Stimulated activated CD4-positive, alpha-beta T cell treated with anti-CD3 and anti-CD28 coated beads, Interleukin-12 subunit alpha, Interleukin-12 subunit beta, amount 100 ng/mL, for 4 hours (primary cell): ENCODE measurements around the gene ZNF808.
A peak's percentile ranks its signal among the peaks of the same experiment; 100 is the strongest.
"Not testable (repeated sequence)": the region's sequence is repeated elsewhere in the genome, so short reads cannot be mapped to it uniquely, and the experiment has no call there.

Source experiments
- DNase-seq: peaks from one replicate; pipeline ENCODE4 v3.0.0-alpha.2; 2020

The ZNF808 gene

DNA sequence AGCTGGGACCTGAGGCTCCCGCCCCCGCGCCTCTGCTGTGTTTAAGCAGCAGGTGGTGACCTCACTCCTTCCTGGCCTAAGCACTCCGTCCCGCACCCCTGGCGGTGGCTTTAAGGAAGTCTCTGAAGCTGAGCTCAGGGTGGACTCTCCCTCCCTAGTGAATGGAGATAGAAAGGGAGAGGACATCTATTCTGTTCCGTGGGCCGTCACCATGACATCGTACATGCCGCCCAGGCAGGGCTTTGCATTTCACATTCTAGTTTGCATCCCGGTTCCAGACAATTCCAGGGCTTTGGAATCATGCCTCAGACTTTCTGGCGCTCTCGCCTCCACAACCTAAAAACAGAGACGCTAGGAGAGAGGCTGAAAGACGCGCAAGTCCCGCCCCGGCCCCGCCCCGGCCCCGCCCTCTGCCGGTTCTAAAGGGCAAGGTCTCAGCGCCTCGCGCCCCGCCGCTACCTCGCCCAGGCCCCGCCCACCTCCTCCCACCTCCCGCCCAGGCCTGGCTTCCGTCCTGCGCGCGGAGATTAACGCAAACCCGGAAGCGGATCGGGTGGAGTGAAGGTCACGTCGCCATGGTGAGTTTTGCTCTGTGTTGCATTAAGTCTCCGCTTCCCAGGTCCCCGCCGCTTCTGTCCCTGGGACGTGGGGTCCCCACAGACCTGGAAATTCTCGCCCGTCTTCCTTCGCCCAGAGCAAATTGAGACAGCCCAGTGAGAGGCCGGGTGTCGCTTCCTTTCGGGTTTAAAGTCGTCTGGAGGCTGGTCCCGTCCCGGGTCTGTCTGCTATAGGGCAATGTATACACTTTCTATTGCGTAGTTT is at the start of gene ZNF808:
Gene ZNF808 (plus strand): TSS at position 535 of the 822 bp plus-strand sequence. CDS start 15,617 bp downstream, outside the sequence.
- peak; percentile 99 for DNase-seq

DNA sequence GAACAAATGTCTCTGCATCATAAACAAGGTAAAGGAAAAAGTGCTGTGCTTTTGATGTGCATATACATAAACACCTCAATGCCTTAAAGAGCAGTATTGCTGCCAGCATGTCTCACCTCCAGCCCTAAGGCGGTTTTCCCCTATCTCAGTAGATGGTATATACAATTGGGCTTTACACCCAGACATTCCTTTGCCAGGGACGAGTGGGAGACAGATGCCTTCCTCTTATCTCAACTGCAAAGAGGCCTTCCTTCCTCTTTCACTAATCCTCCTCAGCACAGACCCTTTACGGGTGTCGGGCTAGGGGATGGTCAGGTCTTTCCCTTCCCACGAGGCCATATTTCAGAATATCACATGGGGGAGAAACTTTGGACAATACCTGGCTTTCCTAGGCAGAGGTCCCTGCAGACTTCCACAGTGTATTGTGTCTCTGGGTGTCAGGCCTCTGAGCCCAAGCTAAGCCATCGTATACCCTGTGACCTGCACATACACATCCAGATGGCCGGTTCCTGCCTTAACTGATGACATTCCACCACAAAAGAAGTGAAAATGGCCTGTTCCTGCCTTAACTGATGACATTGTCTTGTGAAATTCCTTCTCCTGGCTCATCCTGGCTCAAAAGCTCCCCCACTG is 43.2 kb upstream of the ZNF808 start:
- DNase-seq, result not testable (repeated sequence)

DNA sequence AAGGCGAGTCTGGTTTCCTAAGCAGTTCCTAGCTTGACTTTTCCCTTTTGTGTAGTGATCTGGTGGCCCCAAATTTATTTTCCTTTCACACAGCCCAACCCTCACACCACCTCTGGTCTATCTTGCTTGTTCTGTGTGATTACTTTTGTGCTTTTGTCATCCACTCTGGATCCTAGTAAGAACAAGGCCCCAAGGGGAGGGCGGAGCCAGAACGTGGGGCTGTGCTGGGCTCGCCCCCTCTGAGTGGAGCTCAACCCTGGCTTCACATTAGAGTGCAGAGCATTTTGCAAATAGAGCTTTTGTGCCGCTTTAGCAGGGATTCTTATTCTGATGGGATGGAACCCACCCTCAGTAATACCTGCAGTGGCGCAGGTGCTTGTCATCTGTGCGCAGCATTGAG is 42.4 kb upstream of the ZNF808 start:
- DNase-seq, result not testable (repeated sequence)

DNA sequence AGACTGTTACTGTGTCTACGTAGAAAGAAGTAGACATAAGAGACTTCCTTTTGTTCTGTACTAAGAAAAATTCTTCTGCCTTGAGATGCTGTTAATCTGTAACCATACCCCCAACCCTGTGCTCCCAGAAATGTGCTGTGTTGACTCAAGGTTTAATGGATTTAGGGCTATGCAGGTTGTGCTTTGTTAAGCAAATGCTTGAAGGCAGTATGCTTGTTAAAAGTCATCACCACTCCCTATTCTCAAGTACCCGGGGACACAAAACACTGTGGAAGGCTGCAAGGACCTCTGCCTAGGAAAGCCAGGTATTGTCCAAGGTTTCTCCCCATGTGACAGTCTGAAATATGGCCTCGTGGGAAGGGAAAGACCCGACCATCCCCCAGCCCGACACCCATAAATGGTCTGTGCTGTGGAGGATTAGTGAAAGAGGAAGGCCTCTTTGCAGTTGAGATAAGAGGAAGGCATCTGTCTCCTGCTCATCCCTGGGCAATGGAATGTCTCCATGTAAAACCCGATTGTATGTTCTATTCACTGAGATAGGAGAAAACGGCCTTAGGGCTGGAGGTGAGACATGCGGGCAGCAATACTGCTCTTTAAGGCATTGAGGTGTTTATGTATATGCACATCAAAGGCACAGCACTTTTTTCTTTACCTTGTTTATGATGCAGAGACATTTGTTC is 41.8 kb upstream of the ZNF808 start:
- not testable (repeated sequence) for DNase-seq

DNA sequence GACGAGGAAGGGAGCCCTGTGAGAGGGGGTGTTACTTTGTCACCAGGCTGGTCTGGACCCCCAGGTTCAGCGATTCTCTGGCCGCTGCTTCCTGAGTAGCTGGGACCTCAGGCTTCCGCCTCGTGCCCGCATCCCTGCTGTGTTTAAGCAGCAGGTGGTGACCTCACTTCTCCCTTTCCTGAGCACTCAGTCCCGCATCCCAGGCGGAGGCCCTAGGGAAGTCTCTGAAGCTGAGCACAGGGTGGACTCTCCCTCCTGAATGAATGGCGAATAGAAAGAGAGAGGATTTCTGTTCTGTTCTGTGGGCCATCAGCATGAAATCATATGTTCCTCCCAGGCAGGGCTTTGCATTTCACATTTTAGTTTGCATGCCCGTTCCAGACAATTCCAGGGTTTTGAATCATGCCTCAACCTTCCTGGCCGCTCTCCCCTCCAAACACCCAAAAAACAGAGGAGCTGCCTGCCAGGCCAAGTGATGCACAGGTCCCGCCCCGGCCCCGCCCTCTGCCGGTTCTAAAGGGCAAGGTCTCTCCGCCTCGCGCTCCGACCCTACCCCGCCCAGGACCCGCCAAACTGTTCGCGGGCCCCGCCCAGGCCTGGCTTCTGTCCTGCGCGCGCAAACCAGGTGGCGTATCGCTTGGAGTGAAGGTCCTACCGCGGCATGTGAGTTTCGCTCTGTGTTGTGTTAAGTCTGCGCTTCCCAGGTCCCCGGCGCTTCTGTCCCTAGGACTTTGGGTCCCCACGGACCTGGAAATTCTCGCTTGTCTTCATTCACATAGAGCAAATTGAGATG is 35.1 kb upstream of the ZNF808 start:
- no peak for DNase-seq

DNA sequence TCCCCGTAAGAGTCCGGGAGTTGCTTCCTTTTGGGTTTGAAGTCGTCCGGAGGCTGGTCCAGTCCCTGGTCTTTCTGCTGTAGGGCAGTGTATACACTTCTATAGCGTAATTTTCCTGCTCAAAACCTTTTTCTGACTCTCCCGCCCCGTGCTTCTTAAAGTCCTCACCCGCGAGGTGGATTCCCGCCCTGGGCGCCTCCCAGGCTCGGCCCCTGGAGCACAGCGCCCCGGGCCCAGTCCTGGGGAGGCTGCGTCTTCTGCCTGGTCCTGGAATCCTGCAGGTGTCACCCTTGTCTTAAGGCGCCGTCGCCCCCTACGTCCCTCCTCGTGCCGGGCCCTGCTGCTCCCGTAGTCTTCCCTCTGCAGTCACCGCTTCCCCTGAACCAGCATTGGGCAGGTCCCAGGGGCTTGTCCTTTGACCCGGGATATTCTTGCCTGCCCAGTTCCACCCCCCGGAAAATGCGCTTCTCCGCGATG is 34.4 kb upstream of the ZNF808 start:
- DNase-seq, result no peak

DNA sequence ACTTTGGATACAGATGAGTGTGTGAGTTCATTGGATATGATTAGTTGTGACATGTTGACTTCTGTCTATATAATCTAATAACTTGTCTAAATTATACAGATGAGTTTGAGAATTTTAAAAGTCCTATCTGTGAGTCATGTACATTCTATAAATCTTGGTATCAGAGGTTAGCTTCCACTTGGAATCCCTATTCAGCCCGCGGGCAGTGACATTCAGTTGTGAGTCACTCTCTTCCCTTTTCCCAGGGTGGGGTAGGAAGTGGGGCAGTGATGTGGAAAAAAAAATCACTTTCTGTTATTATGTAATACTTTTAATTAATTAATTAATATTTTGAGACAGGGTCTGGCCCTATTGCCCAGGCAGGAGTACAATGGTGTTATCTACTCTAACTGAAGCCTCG is 33.0 kb upstream of the ZNF808 start:
- no peak for DNase-seq

DNA sequence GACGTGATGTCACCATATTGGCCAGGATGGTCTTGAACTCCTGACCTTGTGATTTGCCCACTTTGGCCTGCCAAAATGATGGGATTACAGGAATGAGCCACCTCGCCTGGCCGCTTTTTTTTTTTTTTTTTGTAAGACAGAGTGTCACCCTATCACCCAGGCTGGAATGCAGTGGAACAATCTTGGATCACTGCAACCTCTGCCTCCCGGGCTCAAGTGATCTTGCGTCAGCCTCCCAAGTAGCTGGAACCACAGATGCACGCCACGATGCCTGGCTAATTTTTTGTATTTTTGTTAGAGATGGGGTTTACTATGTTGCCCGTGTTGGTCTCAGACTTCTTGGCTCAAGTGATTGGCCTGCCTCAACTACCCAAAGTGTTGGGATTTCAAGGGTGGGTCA is 28.9 kb upstream of the ZNF808 start:
- DNase-seq, result no peak

DNA sequence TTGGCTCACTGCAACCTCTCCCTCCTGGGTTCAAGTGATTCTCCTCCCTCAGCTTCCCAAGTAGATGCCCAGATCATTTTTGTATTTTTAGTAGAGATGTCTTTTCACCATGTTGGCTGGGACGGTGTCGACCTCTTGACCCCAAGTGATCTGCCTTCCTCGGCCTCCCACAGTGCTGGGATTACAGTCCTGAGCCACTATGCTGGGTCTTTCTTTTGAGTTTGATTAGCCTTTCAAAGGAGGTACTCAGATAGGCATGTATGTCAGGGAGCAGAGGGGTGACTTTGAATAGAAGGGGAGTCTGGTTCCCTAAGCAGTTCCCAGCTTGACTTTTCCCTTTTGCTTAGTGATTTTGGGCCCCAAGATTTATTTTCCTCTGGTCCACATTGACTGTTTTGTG is 27.0 kb upstream of the ZNF808 start:
- not testable (repeated sequence) for DNase-seq

DNA sequence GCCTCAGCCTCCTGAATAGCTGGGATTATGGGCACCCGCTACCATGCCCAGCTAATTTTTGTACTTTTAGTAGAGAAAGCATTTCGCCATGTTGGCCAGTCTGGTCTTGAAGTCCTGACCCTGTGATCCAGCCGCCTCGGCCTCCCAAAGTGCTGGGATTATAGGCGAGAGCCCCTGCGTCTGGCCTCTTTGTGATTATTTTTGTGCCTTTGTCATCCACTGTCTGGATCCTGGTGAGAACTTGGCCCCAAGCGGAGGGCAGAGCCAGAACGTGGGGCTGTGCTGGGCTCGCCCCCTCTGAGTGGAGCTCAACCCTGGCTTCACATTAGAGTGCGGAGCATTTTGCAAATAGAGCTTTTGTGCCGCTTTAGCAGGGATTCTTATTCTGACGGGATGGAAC is 26.5 kb upstream of the ZNF808 start:
- not testable (repeated sequence) for DNase-seq

DNA sequence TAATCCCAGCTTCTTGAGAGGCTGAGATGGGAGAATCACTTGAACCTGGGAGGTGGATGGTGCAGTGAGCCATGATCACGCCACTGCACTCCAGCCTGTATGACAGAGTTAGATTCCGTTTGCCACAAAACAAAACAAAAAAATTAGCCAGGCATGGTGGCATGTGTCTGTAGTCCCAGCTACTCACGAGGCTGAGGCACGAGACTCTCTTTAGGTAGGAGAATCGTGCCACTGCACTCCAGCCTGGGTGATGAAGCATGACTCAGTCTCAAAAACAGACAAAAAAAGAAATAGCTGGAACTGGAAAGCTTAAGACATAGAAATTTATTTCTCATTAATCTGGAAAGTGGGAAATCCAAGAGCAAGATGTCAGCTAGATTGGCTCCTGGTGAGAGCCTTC is 20.2 kb upstream of the ZNF808 start:
- DNase-seq, result no peak

DNA sequence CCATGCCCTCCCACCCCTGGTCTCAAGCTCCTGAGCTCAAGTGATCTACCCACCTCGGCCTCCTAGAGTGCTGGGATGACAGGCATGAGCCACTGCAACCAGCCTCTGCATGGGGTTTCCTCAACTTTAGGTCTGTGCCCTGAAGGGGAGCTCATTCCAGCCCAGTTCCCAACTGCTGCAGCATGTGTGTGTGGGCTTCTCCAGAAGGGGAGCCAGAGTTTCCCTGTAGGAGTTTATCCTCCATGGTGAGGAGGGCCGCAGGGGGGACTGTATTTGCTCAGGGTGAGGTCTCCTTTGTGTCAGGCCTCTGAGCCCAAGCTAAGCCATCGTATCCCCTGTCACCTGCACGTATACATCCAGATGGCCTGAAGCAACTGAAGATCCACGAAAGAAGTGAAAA is 11.3 kb upstream of the ZNF808 start:
- DNase-seq, result no peak

DNA sequence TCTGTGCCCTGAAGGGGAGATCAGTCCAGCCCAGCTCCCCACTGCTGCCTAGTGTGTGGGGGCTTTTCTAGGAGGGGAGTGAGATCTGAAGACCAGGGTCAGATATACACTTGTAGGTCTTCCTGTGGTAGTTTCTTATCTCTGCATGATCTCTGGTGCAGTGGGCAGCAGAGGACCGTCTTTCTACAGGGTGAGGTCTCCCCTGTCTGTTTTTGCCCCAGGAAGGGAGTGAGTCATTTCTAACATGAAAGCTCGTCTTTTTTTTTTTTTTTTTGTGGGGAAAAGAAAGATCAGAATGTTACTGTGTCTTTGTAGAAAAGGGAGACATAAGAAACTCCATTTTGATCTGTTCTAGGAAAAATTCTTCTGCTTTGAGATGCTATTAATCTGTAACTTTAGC is 8.8 kb upstream of the ZNF808 start:
- no peak for DNase-seq

DNA sequence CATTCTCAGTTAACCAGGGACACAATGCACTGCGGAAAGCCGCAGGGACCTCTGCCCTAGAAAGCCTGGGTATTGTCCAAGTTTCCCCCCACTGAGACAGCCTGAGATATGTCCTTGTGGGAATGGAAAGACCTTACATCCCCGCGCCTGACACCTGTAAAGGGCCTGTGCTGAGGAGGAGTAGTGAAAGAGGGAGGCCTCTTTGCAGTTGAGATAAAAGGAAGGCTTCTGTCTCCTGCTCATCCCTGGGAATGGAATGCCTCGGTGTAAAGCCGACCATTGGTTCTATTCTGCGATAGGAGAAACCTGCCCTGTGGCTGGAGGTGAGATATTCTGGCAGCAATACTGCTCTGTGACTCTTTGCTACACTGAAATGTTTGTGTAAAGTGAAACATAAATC is 8.3 kb upstream of the ZNF808 start:
- DNase-seq, result not testable (repeated sequence)

DNA sequence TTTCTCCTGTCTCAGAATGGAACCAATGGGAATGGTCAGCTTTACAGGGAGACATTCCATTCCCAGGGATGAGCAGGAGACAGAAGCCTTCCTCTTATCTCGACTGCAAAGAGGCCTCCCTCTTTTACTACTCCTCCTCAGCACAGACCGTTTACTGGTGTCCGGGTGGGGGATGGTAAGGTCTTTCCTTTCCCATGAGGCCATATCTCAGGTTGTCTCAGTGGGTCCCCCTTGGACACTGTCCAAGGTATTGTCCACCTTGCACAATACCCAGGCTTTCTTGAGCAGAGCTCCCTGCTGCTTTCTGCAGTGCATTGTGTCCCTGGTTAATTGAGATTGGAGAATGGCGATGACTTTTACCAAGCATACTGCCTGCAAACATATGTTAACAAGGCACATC is 7.5 kb upstream of the ZNF808 start:
- DNase-seq, result no peak

DNA sequence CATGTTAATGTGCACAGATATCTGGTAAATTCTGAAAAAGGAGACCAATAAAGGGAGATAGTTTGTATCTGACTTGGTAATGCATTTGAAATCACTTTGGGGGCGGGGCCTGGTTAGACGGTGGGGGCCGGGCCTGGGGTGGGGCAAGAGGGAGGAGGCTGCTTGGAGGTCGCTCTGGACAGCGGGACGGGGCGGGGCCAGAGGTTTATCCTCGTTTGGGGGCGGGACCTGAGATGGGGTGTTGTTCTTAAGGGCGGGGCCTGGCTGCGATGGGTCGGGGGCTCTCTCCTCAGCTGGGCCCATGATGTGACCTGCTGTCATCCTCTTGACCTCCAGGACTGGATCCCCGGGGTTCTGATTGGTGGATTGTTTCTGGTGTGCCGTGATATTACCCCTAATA is 4.9 kb upstream of the ZNF808 start:
- DNase-seq, result no peak

DNA sequence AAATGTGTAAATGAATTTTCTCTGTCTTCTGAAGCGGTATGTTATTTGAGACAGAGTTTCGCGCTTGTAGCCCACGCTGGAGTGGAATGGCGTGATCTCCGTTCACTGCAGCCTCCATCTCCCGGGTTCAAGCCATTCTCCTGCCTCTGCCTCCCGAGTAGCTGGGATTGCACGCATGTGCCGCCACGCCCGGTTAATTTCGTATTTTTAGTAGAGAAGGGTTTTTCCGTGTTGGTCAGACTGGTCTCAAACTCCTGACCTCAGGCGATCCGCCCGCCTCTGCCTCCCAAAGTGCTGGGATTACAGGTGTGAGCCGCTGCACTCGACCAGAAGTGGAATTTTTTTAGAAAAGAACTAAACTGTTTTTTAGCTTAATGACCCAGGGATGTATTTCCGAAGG is 3.4 kb upstream of the ZNF808 start:
- no peak for DNase-seq

DNA sequence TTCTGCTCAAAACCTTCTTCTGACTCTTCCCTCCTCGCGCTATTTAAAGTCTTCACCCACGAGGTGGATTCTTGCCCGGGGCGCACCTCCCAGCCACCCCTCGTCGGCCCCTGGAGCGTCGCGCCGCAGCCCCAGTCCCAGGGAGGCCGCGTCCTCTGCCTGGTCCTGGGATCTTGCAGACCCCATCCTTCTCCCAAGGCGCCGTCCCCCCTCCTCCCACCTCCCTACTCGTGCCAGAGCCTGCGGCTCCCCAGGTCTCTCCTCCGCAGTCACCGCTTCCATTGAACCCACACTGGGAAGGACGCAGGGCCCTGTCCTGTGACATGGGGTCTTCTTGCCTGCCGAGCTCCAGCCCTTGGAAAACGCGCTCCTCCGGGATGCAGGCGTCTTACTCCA is 486 bp downstream of the ZNF808 start:
- DNase-seq, result no peak

DNA sequence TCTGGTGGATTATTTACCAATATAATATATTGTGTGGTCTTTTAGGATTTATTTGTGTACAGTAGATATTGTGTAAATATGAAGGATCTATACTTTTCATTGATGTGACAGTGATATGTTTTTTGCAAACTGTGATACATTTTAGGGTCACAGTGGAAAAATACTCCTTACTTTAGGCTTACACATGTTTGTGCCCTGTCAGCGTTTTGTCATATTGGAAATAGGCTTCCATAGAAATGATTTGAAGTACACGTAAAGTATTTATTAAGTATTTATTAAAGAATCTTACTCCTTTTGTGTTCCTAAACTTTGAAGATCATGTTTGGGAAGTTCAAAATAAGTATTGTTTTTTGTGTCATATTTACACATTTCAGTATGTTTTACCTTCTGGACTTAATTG is 5.0 kb downstream of the ZNF808 start:
- DNase-seq, result no peak

DNA sequence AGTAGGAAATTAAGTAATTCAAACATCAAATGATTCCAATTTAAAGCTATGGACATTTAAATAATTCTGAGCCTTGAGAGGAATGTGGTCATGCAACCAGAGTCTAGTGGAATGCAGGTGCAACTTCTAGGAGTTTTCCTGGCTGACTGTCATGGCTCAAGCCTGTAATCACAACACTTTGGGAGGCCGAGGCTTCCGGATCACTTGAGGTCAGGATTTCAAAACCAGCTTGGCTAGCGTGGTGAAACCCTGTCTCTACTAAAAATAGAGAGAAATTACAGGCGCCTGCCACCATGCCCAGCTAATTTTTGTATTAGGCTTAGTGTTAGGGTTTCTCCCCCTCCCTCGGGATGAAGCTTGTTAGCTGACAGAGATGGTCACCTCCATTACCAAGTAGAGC is 6.4 kb downstream of the ZNF808 start:
- no peak for DNase-seq

DNA sequence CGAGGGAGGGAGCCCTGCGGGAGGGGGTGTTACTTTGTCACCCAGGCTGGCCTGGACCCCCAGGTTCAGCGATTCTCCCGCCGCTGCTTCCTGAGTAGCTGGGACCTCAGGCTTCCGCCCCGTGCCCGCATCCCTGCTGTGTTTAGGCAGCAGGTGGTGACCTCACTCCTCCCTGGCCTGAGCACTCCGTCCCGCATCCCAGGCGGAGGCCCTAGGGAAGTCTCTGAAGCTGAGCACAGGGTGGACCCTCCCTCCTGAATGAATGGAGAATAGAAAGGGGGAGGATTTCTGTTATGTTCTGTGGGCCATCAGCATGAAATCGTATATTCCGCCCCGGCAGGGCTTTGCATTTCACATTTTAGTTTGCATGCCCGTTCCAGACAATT is 7.9 kb downstream of the ZNF808 start:
- peak; percentile 4 for DNase-seq

DNA sequence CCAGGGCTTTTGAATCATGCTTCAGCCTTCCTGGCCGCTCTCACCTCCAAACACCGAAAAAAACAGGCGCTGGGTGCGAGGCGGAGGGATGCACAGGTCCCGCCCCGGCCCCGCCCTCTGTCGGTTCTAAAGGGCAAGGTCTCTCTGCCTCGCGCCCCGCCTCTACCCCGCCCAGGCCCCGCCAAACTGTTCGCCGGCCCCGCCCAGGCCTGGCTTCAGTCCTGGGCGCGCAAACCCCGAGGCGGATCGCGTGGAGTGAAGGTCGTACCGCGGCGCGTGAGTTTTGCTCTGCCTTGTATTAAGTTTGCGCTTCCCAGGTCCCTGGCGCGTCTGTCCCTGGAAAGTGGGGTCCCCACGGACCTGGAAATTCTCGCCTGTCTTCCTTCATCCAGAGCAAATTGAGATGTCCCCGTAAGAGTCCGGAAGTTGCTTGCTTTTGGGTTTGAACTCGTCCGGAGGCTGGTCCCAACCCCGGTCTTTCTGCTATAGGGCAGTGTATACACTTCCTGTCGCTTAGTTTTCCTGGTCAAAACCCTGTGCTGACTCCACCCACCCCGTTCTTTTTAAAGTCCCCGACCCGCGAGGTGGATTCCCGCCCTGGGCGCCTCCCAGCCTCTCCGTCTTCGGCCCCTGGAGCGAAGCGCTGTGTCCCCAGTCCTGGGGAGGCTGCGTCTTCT is 8.4 kb downstream of the ZNF808 start:
- DNase-seq, result peak; percentile 92

DNA sequence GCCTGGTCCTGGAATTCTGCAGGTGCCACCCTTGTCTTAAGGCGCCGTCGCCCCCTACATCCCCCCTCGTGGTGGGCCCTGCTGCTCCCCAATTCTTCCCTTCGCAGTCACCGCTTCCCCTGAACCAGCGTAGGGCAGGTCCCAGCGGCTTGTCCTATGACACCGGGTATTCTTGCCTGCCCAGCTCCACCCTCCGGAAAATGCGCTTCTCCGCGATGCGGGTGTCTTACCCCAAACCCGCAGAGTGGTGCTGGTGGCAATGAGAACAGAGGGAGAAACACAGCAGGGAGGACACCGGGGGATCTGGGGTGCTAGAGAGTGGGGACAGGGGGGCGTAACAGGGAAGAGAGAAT is 9.0 kb downstream of the ZNF808 start:
- DNase-seq, result no peak
